Activated T-cell treated with anti-CD3 and anti-CD28 coated beads, Interleukin-2, amount 50 U/mL, for 48 hours (primary cell): ENCODE data around the gene CIRBP.

Experiments
- DNase-seq, 2 experiments: peaks; one replicate each; pipeline ENCODE4 v3.0.0-alpha.2; 2020

Gene CIRBP

GRCh38 chr19:1281569-1282287, 12.6 kb downstream of the CIRBP start:
- no peak for DNase-seq

DNA sequence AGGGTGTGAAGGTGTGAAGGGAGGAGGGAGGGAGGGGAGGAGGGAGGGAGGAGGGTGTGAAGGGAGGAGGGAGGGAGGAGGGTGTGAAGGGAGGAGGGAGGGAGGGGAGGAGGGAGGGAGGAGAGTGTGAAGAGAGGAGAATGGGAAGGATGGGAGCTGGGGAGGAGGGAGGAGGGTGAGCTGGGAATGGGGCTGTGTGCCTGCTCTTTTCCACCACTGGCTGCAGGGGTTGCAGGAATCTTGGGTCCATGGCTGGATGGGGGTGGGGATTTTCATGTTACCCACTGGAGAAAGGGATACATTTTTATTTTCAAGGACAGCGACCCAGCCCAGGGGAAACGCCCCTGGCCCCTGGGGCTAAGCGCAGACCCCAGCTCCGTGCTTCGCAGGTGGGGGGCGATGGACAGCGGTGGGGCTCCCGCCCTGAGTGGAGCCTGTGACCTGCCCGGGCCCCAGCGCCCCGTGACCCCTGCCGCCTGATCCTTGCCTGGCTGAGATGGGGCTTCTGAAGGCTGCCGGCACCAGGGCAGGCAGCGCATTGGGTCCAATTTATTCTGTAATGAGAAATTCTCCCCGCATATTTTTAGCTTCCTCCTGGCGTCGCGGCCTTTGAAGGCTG, 13.6 kb downstream of the CIRBP start:
- no peak for DNase-seq

- no peak for DNase-seq
Measured at GRCh38 chr19:1283207-1283916, 14.2 kb downstream of the CIRBP start.

- no peak for DNase-seq
Measured at GRCh38 chr19:1283917-1284292, 14.8 kb downstream of the CIRBP start.

DNA sequence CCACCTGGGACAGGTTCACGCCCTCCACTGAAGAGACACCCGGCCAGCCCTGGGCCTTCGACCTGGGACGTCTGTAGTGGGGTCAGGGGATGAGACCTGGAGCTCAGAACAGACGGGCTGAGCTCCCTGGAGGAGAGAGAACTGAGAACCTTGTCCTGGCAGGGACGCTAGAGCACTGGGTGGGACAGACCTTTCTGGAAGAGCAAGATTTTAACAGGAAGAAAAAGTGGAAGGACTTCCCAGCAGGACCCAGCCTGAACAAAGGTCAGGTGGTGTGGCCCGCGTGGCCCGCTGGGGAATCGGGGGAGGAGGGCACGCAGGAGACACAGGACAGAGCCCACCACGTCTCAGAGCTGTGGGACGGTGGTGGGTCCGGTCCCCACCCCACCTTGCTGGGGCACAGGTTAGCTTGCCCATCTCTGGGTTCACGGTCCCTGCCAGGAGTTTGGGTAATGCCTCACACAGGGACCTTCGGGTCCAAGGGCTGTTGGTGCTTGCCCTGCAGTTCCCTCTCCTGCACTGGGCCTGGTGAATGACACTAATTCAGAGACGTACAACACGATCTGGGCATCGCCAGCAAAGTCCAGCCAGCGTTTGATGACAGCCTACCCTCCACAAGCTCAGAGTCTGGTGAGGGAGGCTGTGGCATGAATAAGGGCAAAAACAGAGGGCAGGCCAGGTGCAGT, 15.3 kb downstream of the CIRBP start:
- peak in 1 of 2 experiments; percentile 23 for DNase-seq

DNA sequence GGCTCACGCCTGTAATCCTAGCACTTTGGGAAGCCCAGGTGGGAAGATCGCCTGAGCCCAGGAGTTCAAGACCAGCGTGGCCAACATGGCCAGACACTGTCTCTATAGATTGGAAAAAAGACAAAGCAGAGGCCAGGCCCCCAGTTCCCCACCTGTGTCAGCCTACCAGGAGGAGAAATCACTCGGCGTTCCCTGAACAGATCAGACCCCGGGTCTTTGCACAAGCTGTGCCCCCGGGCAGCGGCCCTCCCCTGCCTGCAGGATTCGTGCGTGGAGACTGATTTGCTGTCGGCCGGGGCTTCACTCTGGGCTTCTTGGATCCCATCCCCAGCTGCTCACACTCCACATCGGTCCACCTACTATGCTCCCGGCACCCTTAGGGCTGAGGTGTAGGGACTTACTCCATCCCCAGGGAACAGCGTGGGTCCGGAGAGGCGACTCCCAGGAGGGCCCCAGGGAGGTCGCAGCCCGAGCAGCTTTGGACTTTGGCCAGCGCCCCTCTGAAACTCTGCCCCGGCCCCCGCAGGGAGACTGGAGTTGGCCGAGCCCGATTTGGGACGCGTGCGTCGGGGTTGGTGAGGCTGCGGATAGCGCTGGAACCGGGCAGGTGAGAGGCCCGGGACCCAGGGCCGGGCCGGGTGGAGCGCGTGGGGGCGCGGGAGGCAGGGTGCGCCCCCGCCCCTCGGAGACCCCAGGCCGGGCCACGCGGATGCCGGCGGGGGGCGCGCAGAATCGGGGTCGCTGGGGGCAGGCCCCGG, 16.0 kb downstream of the CIRBP start:
- DNase-seq, result peak in 1 of 2 experiments; percentile 26

DNA sequence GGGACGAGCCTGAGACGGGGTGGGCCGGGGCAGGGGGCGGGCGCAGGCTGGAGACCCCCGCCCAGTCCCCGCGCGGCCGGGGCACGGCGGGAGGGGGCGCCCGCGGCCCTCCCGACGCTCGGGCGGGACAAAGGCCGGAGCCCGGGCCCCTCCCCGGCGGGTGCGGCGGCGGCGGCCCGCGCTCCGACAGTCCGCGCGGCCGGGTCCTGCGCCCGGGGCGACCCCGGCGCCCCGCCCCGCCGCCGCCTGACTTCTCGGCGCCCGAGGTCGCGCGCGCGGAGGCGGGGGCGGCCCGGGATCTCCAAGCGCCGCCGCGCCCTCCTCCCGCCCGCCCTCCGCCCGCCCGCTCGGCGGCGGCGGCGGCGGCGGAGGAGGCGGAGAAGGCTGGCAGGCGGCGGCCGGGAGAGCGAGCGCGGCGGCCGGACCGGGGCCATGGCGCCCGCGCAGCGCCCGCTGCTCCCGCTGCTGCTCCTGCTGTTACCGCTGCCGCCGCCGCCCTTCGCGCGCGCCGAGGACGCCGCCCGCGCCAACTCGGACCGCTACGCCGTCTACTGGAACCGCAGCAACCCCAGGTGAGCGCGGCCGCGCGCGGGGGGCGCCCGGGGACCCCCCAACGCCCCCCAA, 16.7 kb downstream of the CIRBP start, which contains the start of gene EFNA2:
Gene EFNA2, plus strand, starts transcription at position 137 of the 624 bp plus-strand sequence. Its CDS starts 296 bp downstream, at position 433.
- peak in 1 of 2 experiments; percentile 21 for DNase-seq

DNA sequence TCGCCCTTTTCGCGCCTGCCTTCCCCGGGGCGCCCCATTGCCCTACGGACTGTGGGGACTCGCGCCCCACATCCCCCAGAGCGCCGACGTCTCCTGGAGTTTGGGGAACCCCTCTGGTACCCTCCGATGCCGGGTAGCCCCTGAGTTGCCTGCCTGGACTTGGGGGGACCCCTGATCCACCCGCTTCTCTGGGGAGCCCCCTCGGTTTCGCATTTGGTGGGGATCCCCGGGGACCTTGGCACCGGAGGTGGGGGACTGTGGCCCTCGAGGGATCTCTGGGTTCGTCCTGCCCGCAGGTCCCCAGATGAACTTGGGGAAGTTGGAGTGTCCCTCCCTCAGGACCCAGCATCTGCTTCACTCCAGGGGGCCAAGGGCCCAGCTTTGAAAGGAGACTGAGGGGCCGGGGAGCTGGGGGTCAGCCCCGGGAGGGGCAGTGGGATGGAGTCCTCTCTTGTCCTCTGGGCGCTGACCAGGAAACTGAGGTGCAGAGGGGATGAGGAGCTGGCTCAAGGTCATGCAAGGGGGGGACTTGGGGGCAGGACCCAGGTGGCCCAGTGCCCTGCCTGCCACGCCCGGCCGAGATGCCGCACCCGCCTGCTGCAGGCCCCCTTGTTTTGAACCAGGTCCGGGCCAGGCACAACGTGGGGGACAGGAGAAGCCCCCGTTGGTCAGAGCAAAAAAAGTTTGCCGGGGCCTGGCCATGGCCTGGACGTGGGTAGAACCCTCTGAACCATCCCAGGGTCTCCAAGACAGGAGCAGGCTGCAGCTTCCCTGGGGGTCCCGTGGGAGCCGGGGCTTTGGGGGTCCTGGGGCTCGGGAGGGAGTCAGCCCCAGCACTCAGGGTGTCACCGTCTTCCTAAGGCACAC, 17.6 kb downstream of the CIRBP start:
- peak in 1 of 2 experiments; percentile 18 for DNase-seq

DNA sequence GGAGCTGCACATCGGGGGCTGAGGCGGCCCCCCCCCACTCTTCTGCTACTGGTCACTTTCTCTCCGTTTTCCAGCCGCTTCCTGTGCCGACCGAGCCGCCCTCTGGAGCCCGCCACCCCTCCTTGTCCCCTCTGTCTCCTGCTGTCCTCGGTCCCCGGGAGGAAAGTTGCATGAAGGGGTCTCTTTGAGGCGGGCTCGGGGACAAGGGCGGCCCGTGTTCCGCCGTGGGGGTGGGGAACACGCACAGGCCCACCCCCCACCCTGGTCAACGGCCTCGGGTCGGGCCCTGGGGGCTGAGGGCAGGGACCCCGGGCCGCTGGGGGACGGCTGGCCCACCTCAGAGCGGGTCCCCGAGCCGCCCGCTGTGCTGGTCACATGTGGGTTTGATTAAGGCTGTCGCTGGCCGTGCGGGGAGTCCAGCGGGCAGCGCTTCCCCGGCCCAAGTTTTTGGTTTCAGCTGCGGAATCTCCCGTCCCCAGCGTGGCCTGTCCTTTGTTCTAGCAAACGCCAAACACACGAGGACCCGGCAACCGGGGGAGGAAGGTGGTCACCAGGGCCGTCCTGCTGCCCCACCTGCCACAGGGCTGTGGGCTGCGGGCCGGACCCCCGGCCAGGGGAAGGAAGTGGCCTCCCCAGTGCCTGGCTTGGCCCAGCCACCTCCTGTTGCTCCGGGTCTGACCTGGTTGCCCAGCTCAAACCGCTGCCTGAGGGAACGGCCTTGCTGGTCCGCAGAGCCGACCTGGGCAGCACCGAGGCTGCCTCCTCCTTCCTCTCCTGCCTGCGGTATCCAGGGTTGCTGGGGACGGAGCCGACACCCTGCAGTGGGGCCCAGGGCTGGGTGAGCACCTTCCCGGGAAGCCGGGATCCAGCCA, 18.5 kb downstream of the CIRBP start:
- DNase-seq, result no peak

- no peak for DNase-seq
Measured at GRCh38 chr19:1288226-1288612, 19.1 kb downstream of the CIRBP start.

- no peak for DNase-seq
Measured at GRCh38 chr19:1288833-1289685, 19.9 kb downstream of the CIRBP start.

GRCh38 chr19:1289686-1290025, 20.5 kb downstream of the CIRBP start:
- no peak for DNase-seq

- DNase-seq, result no peak
Measured at GRCh38 chr19:1290196-1290702, 21.1 kb downstream of the CIRBP start.

DNA sequence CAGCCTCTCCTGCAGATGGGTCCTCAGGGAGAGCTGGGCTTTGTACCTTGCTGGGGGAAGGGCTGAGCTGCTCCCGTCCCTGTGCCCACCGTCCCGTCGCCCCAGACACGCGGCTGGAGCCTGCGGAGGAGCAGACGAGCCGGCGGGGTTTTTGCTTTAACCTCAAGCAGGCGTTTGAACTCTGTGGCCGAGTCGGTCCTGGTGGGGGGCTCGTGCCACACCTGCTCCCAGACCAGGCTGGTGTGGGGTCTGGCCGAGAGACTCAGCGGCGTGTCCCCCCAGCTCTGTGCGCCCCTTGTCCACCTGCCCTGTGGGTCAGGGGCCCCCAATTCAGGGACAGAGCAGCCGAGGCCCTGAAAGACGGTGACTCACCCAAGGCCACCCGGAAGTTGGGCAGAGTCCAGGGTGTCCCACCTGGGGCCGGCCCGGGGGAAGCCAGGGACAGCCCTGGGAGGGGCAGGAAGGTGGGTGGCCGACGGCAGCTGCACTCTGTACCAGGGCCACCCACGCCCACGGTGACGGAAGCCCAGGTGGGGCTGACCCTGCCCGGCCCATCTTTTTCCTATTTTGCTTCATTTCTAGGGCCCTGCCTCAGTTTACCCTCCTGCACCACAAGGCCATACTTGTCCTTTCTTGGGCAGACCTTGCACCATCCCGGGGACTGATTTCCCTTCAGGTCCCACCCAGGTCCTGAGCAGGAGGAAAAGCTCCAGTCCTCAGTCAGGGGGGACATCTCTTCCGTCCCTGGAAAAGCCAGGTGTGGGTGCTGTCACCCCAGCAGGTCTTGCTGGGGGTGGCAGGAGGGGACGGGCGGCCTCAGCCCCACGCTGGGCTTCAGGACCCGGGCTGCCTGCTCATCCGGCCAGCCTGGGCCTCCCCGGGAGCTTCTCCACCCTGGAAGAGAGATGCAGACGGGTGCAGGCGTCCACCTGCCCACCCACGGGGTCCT, 21.8 kb downstream of the CIRBP start:
- no peak for DNase-seq

- DNase-seq, result no peak
Measured at GRCh38 chr19:1291761-1292418, 22.8 kb downstream of the CIRBP start.

DNA sequence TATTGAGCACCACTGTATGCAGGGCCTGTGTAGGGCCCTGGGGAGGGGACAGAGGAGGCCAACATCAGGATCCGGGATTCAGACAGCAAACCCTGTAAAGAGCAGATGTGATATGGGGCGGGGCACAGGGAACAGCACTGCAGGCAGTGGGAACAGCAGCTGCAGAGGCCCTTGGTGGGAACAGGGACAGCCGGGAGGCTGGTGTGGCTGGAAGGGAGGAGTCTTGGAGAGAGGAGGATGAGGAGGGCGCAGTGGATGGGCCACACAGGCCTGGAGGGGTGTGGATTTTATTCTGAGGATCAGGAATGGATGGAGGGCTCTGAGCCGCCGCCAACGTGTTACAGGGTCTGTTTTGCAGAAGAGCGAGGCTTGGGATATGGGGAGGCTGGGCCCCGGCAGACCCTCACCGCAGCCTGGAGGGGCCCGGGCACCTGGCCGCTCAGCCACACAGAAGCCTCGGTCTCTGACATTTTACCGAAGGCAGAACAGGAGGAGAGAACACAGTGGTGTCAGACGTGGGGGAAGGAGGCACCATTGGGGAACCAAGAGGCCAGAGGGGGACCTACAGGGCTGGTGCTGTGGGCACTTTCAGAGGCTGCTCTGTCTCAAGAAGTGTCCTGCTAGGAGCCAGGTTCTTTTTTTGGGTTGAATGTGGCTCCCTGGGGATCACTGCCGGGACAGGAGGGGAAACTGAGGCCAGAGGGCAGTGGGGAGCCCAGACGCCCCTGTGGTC, 23.5 kb downstream of the CIRBP start:
- DNase-seq, result no peak
